T-cell (primary cell): Measurements from ENCODE around the gene FAM50A. TPM values are rescaled to one million over a fixed set of nuclear protein-coding genes. Genes with fewer than 3 reads are reported as not detected.

ENCODE experiments used
- ATAC-seq, 4 experiments: fragments of 200-7000 bp in 3 of 4; fragments of 150-1000 bp in 1 of 4; cut with Tn5 transposase; replicated peaks in 1 of 4; 1 replicate in 3 of 4; 2 replicates in 1 of 4; pipeline ENCODE4 v1.10.0; 2021; ENCODE audit warnings: moderate library complexity in 3 of 4, mild to moderate bottlenecking in 2 of 4, moderate number of reproducible peaks in 1 of 4
- CTCF ChIA-PET, 2 donors: fragments of 300-600 bp; sonication (Branson Sonifier 250); formaldehyde crosslinking; loops; one replicate each; lab custom pipeline; 2022; ENCODE audit warnings: antibody characterized with exemption in 2 of 2; lab: Charles Lee
- POLR2A ChIA-PET, 2 donors: fragments of 300-600 bp; sonication (Branson Sonifier 250); formaldehyde crosslinking; loops; one replicate each; lab custom pipeline; 2022; ENCODE audit warnings: antibody characterized with exemption in 2 of 2; lab: Charles Lee
- DNase-seq, 35 experiments: peaks; one replicate each; pipeline versions ENCODE4 v3.0.0 to v3.0.0-alpha.2; 2013 to 2023
- H3K27ac ChIP-seq: one replicate; pipeline ENCODE4 v1.5.1; 2013; ENCODE audit warnings: low read length
- H3K27me3 ChIP-seq, 2 experiments: replicated peaks in 1 of 2; 1 replicate in 1 of 2; 2 replicates in 1 of 2; pipeline versions ENCODE4 v1.6.1 to v1.7.0; 2013; ENCODE audit warnings: low read length in 1 of 2, mixed read lengths in 1 of 2; ENCODE audit not compliant: control insufficient read depth in 2 of 2, insufficient read depth in 2 of 2; ENCODE audit errors: extremely low read depth in 1 of 2
- H3K36me3 ChIP-seq, 2 donors: 1 replicate in 1 of 2; 2 replicates in 1 of 2; pipeline versions ENCODE4 v1.6.1 to v1.7.0; 2013; ENCODE audit warnings: low read length in 1 of 2; ENCODE audit not compliant: control insufficient read depth in 2 of 2, insufficient read depth in 1 of 2; ENCODE audit errors: extremely low read depth in 1 of 2
- H3K4me1 ChIP-seq, 2 experiments: 1 replicate in 1 of 2; 2 replicates in 1 of 2; pipeline versions ENCODE4 v1.6.1 to v1.7.0; 2013; ENCODE audit warnings: low read length in 2 of 2, mixed read lengths in 1 of 2; ENCODE audit not compliant: insufficient read depth in 2 of 2, control insufficient read depth in 1 of 2; ENCODE audit errors: extremely low read depth in 1 of 2
- H3K4me3 ChIP-seq, 2 donors: 1 replicate in 1 of 2; 2 replicates in 1 of 2; pipeline versions ENCODE4 v1.5.1 to v1.7.0; 2013; ENCODE audit warnings: mild to moderate bottlenecking in 2 of 2, low read length in 1 of 2, moderate library complexity in 1 of 2; ENCODE audit not compliant: control insufficient read depth in 1 of 2; ENCODE audit errors: extremely low read depth in 1 of 2
- H3K9me3 ChIP-seq: 2 replicates; pipeline ENCODE4 v1.7.0; 2013
- H3K27ac Mint-ChIP-seq, 2 donors: one replicate each; pipeline ENCODE4 v1.8.0; 2020 to 2021; ENCODE audit warnings: mild to moderate bottlenecking in 2 of 2, mixed read lengths in 2 of 2
- H3K27me3 Mint-ChIP-seq, 2 donors: one replicate each; pipeline ENCODE4 v1.8.0; 2021 to 2022; ENCODE audit warnings: mixed read lengths in 2 of 2
- H3K36me3 Mint-ChIP-seq: one replicate; pipeline ENCODE4 v1.8.0; 2021; ENCODE audit warnings: mixed read lengths
- H3K4me1 Mint-ChIP-seq, 3 donors: one replicate each; pipeline ENCODE4 v1.8.0; 2020 to 2022; ENCODE audit warnings: mixed read lengths in 3 of 3, mild to moderate bottlenecking in 1 of 3
- H3K4me3 Mint-ChIP-seq, 3 donors: one replicate each; pipeline ENCODE4 v1.8.0; 2020 to 2022; ENCODE audit warnings: mild to moderate bottlenecking in 3 of 3, mixed read lengths in 3 of 3, moderate library complexity in 3 of 3
- H3K9me3 Mint-ChIP-seq, 3 donors: one replicate each; pipeline ENCODE4 v1.8.0; 2020 to 2022; ENCODE audit warnings: mixed read lengths in 3 of 3
- WGBS: methylation state at CpG from one replicate; pipeline ENCODE4 v1.1.5; 2013; ENCODE audit warnings: missing lambda C conversion rate; ENCODE audit not compliant: insufficient coverage; 5-methylcytosine and 5-hydroxymethylcytosine counted together
- total RNA-seq, 35 experiments: library from RNA in 6 of 35; stranded (reverse) in 6 of 35; fragments of 120-200 nt in 1 of 35; gene quantifications; one replicate each; pipeline versions ENCODE4 v1.2.1 to v1.2.4 and lab custom pipeline; 2013 to 2026

FAM50A gene
- total RNA-seq, 5 donors from 2014 or later (not counting 1 experiment from before 2014, with no cell fraction given) = 34.9 to 60.5 (median 51.9) TPM

DNA sequence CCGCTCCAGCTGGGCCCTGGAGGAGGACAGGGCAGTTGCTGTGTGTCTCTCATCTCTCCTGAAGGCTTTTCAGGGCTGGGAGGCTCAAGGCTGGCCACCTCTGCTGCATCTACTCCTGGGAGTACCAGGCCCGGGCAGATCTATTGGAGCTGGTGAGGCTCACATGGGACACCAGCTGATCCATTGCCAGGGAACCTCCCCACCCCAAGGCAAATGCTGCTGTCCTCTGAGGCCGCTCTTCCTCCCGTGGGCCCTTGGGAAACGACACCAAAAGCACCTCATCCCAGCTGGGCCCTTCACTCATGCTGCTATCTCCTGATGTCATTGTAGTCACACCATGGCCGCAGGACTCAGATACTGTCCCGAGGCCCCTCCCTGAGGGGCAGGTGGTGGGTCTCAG is 38.8 kb downstream of the FAM50A start:
- Histone ChIP-seq H3K4me3 (no peak overlapping the region), H3K27ac (no peak overlapping the region), H3K9me3 (no peaks in the 10 kb centered on the region), H3K4me1 (peaks cover 0 to 58% of the 10 kb centered on the region in 2 experiments), H3K36me3 (peaks cover 0 to 17% of the 10 kb centered on the region in 2 donors), H3K27me3 (no peaks in the 10 kb centered on the region)
- 93% methylated on average over 3 of the region's 7 CpGs for WGBS
- peaks cover 0 to 8% of the 10 kb centered on the region in 2 donors for H3K27me3 Mint-ChIP-seq
- H3K27ac Mint-ChIP-seq = peak overlapping the region in 1 of 2 donors; percentile 34
- ChIA-PET POLR2A (no interaction called here), CTCF (interaction anchor here in 1 of 2 donors (0.7 kb wide), 1 partner anchor 42 kb away, joined by 4 read pairs; no protein-coding TSS in a partner anchor)
- H3K36me3 Mint-ChIP-seq = no peaks in the 10 kb centered on the region
- peaks cover 24 to 30% (median 27%) of the 10 kb centered on the region in 3 donors for H3K4me1 Mint-ChIP-seq
- H3K4me3 Mint-ChIP-seq = no peak overlapping the region
- ATAC-seq (no peak), DNase-seq (no peak)
- H3K9me3 Mint-ChIP-seq = no peaks in the 10 kb centered on the region

DNA sequence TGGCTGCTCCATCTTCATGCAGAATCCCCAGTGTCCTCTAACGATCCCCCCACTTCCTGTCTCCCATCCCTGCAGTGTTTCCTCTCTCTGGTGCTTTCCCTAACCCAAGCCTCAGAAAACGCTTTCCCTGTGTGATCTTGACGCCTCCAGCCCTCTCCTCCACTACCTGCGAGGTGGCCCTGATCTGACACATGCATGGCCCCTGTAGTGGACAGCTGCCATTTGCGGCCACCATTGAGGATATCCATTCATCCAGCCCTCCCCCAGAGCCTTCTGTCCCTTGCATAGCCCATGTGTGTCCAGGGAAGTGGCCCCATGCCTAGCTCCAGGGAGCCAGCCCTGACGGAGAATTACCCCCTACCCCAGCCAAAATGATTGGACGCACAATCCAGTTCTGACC is 39.4 kb downstream of the FAM50A start:
- no peak overlapping the region for H3K27ac ChIP-seq
- peaks cover 26 to 31% (median 30%) of the 10 kb centered on the region in 3 donors for H3K4me1 Mint-ChIP-seq
- ATAC-seq (no peak), DNase-seq (no peak)
- peak overlapping the region; percentile 34 to 49 for H3K27ac Mint-ChIP-seq
- no peaks in the 10 kb centered on the region for H3K36me3 Mint-ChIP-seq
- H3K4me3 ChIP-seq = no peak overlapping the region
- H3K4me1 ChIP-seq = peaks cover 0 to 58% of the 10 kb centered on the region in 2 experiments
- ChIA-PET POLR2A (no interaction called here), CTCF (interaction anchor here in 1 of 2 donors (0.7 kb wide), 1 partner anchor 42 kb away, joined by 4 read pairs; no protein-coding TSS in a partner anchor)
- no peaks in the 10 kb centered on the region for H3K27me3 ChIP-seq
- H3K9me3 Mint-ChIP-seq = no peaks in the 10 kb centered on the region
- peak overlapping the region in 1 of 3 donors; percentile 28 for H3K4me3 Mint-ChIP-seq
- H3K9me3 ChIP-seq = no peaks in the 10 kb centered on the region
- WGBS = 71% methylated on average over 3 of the region's 7 CpGs
- H3K27me3 Mint-ChIP-seq = peaks cover 0 to 12% of the 10 kb centered on the region in 2 donors
- peaks cover 0 to 21% of the 10 kb centered on the region in 2 donors for H3K36me3 ChIP-seq

DNA sequence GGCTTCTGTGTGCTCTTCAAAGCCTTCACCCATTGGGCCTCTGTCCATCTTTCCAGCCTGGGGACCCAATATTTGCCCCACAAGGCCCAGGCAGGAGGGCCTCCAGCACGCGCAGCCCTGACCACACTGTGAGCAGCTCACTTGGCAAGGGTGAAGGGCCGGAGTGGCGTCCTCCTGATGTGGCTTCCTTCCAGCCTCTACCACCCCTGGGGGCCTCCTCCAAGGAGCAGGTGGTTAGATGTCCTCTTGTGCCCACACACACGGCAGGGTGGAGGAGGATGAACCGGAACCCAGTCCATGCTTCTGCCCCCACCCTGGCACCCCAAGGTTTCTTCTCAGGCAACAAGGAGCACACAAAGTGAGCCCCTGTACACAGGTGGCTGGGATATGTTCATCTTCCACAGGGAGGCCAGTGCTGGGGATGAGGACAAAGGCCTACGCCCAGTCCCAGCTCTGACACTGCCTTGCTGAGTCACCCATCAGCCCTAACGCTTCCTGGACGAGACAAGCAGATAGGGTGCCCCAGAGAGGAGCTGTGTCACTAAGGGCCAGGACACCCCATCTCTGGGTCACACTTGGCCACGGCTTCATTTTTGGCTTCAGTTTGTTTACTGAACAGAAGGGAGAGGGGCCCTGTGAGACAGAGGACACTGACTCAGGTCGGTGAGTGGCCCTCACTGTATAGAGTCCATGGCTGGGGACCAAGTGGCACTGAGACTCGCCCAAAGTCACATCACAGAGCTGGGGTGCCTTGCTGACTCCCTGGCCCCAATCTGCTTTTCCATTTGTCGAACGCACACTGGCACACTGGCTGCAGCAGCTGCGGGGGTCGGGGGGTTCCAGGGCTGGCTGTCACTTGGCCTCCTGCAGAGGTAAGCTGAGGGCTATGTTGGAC is 40.6 kb downstream of the FAM50A start:
- Mint-ChIP-seq H3K36me3 (no peaks in the 10 kb centered on the region), H3K27me3 (peaks cover 0 to 12% of the 10 kb centered on the region in 2 donors), H3K4me3 (peak overlapping the region in 2 of 3 donors; percentile 3 to 61), H3K9me3 (no peaks in the 10 kb centered on the region), H3K4me1 (peaks cover 25 to 37% (median 36%) of the 10 kb centered on the region in 3 donors), H3K27ac (peak overlapping the region; percentile 23 to 66)
- Histone ChIP-seq H3K27ac (no peak overlapping the region), H3K4me3 (no peak overlapping the region), H3K36me3 (peaks cover 0 to 24% of the 10 kb centered on the region in 2 donors), H3K9me3 (no peaks in the 10 kb centered on the region), H3K27me3 (no peaks in the 10 kb centered on the region), H3K4me1 (peaks cover 0 to 62% of the 10 kb centered on the region in 2 experiments)
- POLR2A ChIA-PET = no interaction called here
- ATAC-seq (no peak), DNase-seq (no peak)
- 78% methylated on average over 3 of the region's 16 CpGs for WGBS
- CTCF ChIA-PET = no interaction called here

DNA sequence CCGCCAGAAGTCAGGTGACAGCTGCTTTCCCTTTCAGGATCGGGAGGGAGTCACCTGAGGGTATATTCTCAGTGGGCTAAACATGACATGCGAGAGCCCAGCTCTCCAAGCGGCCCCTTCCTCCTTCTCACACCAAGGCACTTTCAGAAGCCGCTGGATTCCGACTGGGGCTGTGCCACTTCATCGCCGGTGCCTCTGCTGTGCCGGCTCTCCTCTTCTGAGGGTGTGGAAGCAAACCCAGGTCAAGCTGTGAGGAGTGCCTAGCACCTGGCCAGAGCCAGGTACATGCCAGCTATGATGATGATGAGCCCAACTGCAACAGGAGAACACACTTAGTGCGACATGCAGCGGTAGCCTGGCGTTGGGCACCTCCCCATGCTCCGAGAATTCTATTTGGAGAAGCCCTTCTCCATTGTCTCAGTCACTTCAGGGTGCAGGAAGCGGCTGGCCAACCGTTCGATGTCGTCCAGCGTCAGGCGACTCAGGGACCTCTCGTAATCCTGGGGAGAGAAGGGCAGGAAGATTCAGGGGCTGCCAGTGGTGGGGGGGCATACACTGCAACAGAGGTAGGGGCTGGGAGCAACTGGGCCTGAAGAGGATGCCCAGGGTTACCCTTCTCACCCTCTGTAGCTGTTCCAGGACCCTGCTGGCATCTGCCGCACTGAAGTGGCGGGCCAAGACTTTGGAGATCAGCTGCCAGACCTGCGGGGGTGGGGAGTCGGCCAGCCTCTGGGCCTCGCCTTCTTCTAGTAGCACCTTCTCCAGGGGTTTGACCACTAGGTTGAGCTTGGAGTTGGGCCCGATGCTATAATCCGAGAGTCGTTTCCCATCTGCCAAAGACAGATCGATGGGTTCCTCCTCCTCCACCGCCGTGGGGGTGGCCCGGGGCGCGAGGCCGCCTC is 41.5 kb downstream of the FAM50A start:
- 5% methylated on average over 11 of the region's 35 CpGs for WGBS
- peaks cover 0 to 12% of the 10 kb centered on the region in 2 donors for H3K27me3 Mint-ChIP-seq
- peaks cover 0 to 62% of the 10 kb centered on the region in 2 experiments for H3K4me1 ChIP-seq
- H3K4me1 Mint-ChIP-seq = peaks cover 28 to 39% (median 38%) of the 10 kb centered on the region in 3 donors
- no peak for ATAC-seq
- no peaks in the 10 kb centered on the region for H3K27me3 ChIP-seq
- peak overlapping the region in 1 of 2 donors; percentile 36 for H3K4me3 ChIP-seq
- H3K36me3 ChIP-seq = peaks cover 0 to 24% of the 10 kb centered on the region in 2 donors
- H3K36me3 Mint-ChIP-seq = no peaks in the 10 kb centered on the region
- ChIA-PET POLR2A (no interaction called here), CTCF (interaction anchor here in 1 of 2 donors (0.7 kb wide), 1 partner anchor 776 kb away, joined by 5 read pairs; no protein-coding TSS in a partner anchor)
- peak overlapping the region; percentile 53 for H3K27ac ChIP-seq
- H3K4me3 Mint-ChIP-seq = peak overlapping the region; percentile 61 to 73 (median 67)
- no peak for DNase-seq
- H3K9me3 Mint-ChIP-seq = no peaks in the 10 kb centered on the region
- peak overlapping the region in 1 of 2 donors; percentile 44 for H3K27ac Mint-ChIP-seq
- no peaks in the 10 kb centered on the region for H3K9me3 ChIP-seq

DNA sequence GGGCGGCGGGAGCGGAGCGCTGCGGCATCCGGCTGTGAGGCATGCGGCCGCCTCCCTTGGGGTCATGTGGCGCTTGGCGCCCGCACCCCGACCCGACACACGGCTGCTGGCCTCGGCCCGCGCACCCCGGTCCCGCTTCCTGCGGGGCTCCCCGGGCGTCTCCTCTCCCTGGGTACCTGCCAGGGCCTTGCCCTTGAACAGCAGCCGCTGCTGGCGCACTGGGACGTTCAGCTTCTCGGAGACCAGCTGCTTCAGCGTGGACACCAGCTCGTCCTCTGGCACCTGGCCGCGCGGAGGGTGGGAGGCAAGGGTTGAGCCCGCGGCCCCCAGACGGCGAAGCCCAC is 42.1 kb downstream of the FAM50A start:
- ATAC-seq = peak; percentile 5 to 26 (median 12)
- Mint-ChIP-seq H3K36me3 (no peaks in the 10 kb centered on the region), H3K27me3 (peaks cover 0 to 12% of the 10 kb centered on the region in 2 donors), H3K9me3 (no peaks in the 10 kb centered on the region), H3K4me3 (peak overlapping the region; percentile 41 to 61 (median 50)), H3K4me1 (peaks cover 28 to 39% (median 39%) of the 10 kb centered on the region in 3 donors), H3K27ac (no peak overlapping the region)
- ChIA-PET POLR2A (no interaction called here), CTCF (interaction anchor here in 1 of 2 donors (0.7 kb wide), 1 partner anchor 776 kb away, joined by 5 read pairs; no protein-coding TSS in a partner anchor)
- H3K9me3 ChIP-seq = no peaks in the 10 kb centered on the region
- H3K27me3 ChIP-seq = no peaks in the 10 kb centered on the region
- no peak overlapping the region for H3K27ac ChIP-seq
- peaks cover 0 to 24% of the 10 kb centered on the region in 2 donors for H3K36me3 ChIP-seq
- under 1% methylated on average over 23 of the region's 35 CpGs for WGBS
- H3K4me3 ChIP-seq = peak overlapping the region in 1 of 2 donors; percentile 56
- DNase-seq = peak in 22 of 35 experiments; percentile 3 to 56 (median 22)
- H3K4me1 ChIP-seq = peaks cover 0 to 65% of the 10 kb centered on the region in 2 experiments
